Thyroid gland (tissue), 4 donors: ENCODE measurements around the gene TBCD.

Experiments used
- CTCF ChIP-seq, 6 experiments: fragments of 200-600 bp in 3 of 6; fragments of 450-650 bp in 3 of 6; sonication (generic) in 3 of 6; IDR thresholded peaks; one replicate each; pipeline ENCODE4 v1.5.1; 2016 to 2019; ENCODE audit warnings: antibody characterized with exemption in 6 of 6, mild to moderate bottlenecking in 2 of 6, inconsistent platforms in 1 of 6, moderate library complexity in 1 of 6
- POLR2A ChIP-seq, 2 donors: fragments of 450-650 bp; IDR thresholded peaks; one replicate each; pipeline ENCODE4 v1.6.1; 2017; ENCODE audit warnings: antibody characterized with exemption in 2 of 2, mild to moderate bottlenecking in 2 of 2, moderate library complexity in 1 of 2

GRCh38 chr17:82870541-82870940 is 118.7 kb downstream of the TBCD start:
- TF ChIP-seq CTCF (IDR thresholded peaks at IDR 0.05) (no peak), POLR2A (IDR thresholded peaks at IDR 0.05) (no peak)
